OCI-LY7 (cell line): ENCODE measurements around the gene GRID1.

Experiments used
- CTCF ChIP-seq: fragments of 200-600 bp; sonication (generic); conservative IDR thresholded peaks from 2 replicates; pipeline ENCODE4 v1.5.1; 2014; ENCODE audit warnings: mild to moderate bottlenecking, antibody characterized with exemption, low read length, moderate library complexity, mixed read lengths
- EZH2phosphoT487 ChIP-seq: fragments of 200-600 bp; sonication (generic); IDR thresholded peaks from 2 replicates; pipeline ENCODE4 v1.6.1; 2018; ENCODE audit warnings: low read depth, borderline replicate concordance, mild to moderate bottlenecking, mixed run types, antibody characterized with exemption, low read length, moderate library complexity, mixed read lengths

DNA sequence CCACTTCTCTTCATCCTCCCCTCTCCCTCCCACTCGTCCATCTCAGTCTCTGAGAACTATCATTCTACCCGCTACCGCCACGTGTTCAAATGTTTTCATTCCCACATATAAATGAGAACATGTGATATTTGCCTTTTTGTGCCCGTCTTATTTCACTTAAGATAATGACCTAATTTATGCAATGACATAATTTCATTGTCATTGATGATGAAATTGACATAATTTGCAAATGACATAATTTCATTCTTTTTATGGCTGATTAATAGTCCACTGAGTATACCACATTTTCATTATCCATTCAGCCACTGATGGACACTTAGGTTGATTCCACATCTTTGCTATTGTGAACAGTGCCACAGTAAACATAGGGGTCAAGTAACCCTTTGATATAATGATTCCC lies 292.3 kb downstream of the GRID1 start:
- TF ChIP-seq CTCF (no peak), EZH2phosphoT487 (no peak)
